Fibroblast of lung (primary cell): ENCODE measurements around the gene SPARC.

Experiments used
- CTCF ChIP-seq, 2 donors: IDR thresholded peaks in 1 of 2; conservative IDR thresholded peaks in 1 of 2; 1 replicate in 1 of 2; 2 replicates in 1 of 2; pipeline ENCODE4 v1.5.1; 2011 to 2012; ENCODE audit warnings: low read length in 2 of 2, control low read depth in 1 of 2, inconsistent platforms in 1 of 2, low read depth in 1 of 2, mild to moderate bottlenecking in 1 of 2
- EZH2 ChIP-seq: IDR thresholded peaks from 2 replicates; pipeline ENCODE4 v1.5.1; 2012; ENCODE audit warnings: low read length, control low read depth, mild to moderate bottlenecking; ENCODE audit errors: missing control alignments

DNA sequence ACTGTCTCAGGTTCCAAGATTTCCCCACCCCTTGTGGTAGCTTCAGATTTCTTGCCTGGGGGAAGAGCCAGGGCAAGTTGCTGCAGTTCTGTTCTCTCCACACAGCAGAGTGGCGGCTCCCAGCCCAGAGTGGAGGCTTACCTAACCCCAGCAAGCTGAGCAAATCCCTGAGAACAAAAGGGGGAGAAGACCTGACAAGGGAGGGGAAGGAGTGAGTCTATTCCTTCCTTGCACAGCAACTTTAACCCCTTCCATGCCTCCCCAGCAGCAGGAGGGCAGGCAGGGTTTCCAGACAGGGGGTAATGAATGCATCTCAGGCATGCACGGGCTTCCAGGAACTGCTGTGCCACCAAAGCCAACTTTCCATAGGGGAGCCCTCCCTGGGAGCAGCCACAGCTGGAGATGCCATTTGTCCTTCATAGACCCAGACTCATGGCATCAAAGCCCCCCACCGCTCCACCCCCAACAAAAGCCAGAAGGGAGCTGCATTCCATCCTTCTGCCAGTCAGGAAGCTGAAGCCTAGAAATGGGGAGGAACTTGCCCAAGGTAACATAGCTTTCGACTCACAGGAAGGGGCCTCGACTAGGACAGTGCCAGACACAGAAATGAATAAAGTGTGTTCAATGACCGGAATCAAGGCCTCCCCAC lies 66.8 kb downstream of the SPARC start:
- TF ChIP-seq CTCF (conservative IDR thresholded peaks at IDR 0.05 in 1 of 2, IDR thresholded peaks at IDR 0.05 in 1 of 2; ENCODE audit: low read depth in 1 of 2, low read length in 2 of 2) (no peak), EZH2 (no peak)
